WERI-Rb-1 (cell line): Measurements from ENCODE around the gene NUP98.

ENCODE experiments used
- DNase-seq: peaks from one replicate; pipeline ENCODE4 v3.0.0-alpha.2; 2020
- H3K27ac ChIP-seq: fragments of 250-450 bp; sonication (Bioruptor Pico); 2 replicates; pipeline ENCODE4 v1.5.1; 2020; ENCODE audit warnings: mild to moderate bottlenecking, moderate library complexity
- H3K27me3 ChIP-seq: fragments of 250-450 bp; sonication (Bioruptor Pico); 2 replicates; pipeline ENCODE4 v1.5.1; 2021; ENCODE audit warnings: mild to moderate bottlenecking, low read depth, moderate library complexity; ENCODE audit not compliant: insufficient read depth, severe bottlenecking
- H3K36me3 ChIP-seq: fragments of 250-450 bp; sonication (Bioruptor Pico); 2 replicates; pipeline ENCODE4 v1.5.1; 2020; ENCODE audit warnings: mild to moderate bottlenecking, moderate library complexity
- H3K4me3 ChIP-seq: 2 replicates; pipeline ENCODE4 v1.5.1; 2011; ENCODE audit warnings: low read depth, mild to moderate bottlenecking, control low read depth, low read length
- H3K9me3 ChIP-seq: fragments of 250-450 bp; sonication (Bioruptor Pico); 2 replicates; pipeline ENCODE4 v1.5.1; 2021; ENCODE audit warnings: mild to moderate bottlenecking, moderate library complexity; ENCODE audit not compliant: severe bottlenecking
- CTCF ChIP-seq: IDR thresholded peaks from 2 replicates; pipeline ENCODE4 v1.5.1; 2011; ENCODE audit warnings: low read depth, mild to moderate bottlenecking, control low read depth, inconsistent platforms, low read length

NUP98 gene

GRCh38 chr11:3797329-3798090, at the start of gene NUP98:
NUP98 (minus strand) TSS chr11:3797554; CDS start chr11:3782117, 15,437 bp downstream.
- Histone ChIP-seq H3K27me3 (no peaks in the 10 kb centered on the region), H3K4me3 (peak within 1 kb of the TSS; percentile 100), H3K9me3 (no peaks in the 10 kb centered on the region), H3K36me3 (peaks cover 37% of the 10 kb centered on the region), H3K27ac (peak within 1 kb of the TSS; percentile 97)
- TF ChIP-seq CTCF, result no peak; the same call in 1 of the 2 replicates
- DNase-seq, result peak; percentile 99

GRCh38 chr11:3845670-3846069, 48.3 kb upstream of the NUP98 start:
- Histone ChIP-seq H3K36me3 (no peaks in the 10 kb centered on the region), H3K27me3 (no peaks in the 10 kb centered on the region), H3K4me3 (no peak overlapping the region), H3K27ac (no peak overlapping the region), H3K9me3 (no peaks in the 10 kb centered on the region)
- no peak for DNase-seq
- no peak for TF ChIP-seq CTCF

DNA sequence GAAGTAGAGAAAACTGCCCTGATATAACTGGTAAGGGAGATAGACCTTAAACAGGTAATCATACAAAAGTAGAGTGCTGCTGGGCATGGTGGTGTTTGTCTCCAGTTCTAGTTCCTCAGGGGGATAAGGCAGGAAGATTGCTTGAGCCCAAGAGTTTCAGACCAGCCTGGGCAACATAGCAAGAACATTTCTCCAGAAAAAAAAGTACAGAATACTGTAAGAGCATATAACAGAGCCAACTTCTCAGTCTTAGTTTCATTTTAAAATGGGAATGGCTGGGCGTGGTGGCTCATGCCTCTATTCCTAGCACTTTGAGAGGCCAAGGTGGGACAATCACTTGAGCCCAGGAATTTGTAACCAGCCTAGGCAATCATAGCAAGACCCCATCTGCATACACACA, 47.9 kb upstream of the NUP98 start:
- TF ChIP-seq CTCF, result no peak
- Histone ChIP-seq H3K27ac (no peak overlapping the region), H3K4me3 (no peak overlapping the region), H3K36me3 (no peaks in the 10 kb centered on the region), H3K27me3 (no peaks in the 10 kb centered on the region), H3K9me3 (no peaks in the 10 kb centered on the region)
- DNase-seq, result no peak

GRCh38 chr11:3843326-3843725, 46.0 kb upstream of the NUP98 start:
- no peaks in the 10 kb centered on the region for H3K9me3 ChIP-seq
- H3K4me3 ChIP-seq, result no peak overlapping the region
- DNase-seq, result no peak
- H3K27me3 ChIP-seq, result no peaks in the 10 kb centered on the region
- H3K36me3 ChIP-seq, result peaks cover 5% of the 10 kb centered on the region; the same call in 1 of the 2 replicates
- no peak for TF ChIP-seq CTCF
- H3K27ac ChIP-seq, result no peak overlapping the region

DNA sequence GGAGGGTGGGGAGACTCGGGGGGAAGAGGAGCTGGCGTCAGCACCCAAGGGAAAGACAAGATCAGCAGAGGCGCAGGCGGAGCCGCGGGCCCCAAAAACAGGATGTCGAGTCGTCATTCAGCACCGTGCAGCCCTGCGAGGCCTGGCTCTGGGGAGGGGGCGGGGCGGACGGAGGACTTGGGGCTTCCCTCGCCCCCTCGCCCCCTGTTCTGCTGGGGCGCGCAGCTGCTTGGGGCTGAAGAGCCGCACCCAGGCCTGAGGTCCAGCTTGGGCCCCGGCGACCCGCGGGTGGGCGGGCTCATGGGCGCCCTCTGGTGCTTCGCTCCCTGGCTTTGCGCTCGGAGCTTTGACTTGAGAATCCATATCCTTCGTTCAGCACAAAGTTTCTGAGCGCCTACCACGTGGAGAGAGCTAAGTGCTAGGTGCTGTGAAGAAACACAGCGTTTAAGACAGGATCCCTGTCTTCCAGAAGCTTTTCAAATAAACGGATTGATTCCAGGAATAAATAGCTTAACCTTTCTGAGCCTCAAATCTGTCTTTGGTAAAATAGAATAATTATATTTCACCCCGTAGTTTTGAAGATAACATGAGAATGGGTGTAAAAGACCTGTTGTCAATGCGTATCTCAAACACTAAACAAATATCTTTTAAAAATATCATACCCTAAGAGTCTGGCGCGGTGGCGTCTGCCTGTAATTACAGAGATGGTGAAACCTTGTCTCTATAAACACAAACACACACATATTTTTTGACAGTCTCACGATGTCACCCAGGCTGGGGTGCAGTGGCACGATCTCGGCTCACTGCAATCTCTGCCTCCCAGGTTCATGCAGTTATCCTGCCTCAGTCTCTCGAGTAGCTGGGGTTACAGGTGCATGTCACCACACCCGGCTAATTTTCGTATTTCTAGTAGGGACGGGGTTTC, 44.3 kb upstream of the NUP98 start:
- peak; percentile 87 for DNase-seq
- Histone ChIP-seq H3K9me3 (no peaks in the 10 kb centered on the region), H3K27ac (peak overlapping the region; percentile 66), H3K36me3 (peaks cover 6% of the 10 kb centered on the region; the same call in 1 of the 2 replicates), H3K27me3 (no peaks in the 10 kb centered on the region), H3K4me3 (peak overlapping the region; percentile 83)
- peak; percentile 84 for TF ChIP-seq CTCF
